Activated CD4-positive, alpha-beta T cell treated with anti-CD3 and anti-CD28 coated beads, Interleukin-2, amount 50 U/mL, for 1 hour (primary cell): Measurements from ENCODE around the gene DNMT3L.
"Not testable (repeated sequence)": the region's sequence is repeated elsewhere in the genome, so short reads cannot be mapped to it uniquely, and the experiment has no call there.

Experiments
- DNase-seq: peaks from one replicate; pipeline ENCODE4 v3.0.0-alpha.2; 2020

Gene DNMT3L

DNA sequence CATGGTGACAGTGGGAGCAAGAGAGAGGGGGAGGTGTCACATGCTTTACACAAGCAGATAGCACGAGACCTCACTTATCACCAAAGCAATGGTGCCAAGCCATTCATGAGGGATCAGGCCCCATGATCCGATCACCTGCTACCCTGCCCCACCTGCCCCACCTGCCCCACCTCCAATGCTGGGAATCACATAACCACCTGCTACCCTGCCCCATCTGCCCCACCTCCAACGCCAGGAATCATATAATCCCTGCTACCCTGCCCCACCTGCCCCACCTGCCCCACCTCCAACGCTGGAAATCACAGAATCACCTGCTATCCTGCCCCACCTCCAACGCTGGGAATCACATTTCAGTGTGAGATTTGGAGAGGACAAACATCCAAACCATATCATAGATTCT lies 13.3 kb upstream of the DNMT3L start:
- no peak for DNase-seq

DNA sequence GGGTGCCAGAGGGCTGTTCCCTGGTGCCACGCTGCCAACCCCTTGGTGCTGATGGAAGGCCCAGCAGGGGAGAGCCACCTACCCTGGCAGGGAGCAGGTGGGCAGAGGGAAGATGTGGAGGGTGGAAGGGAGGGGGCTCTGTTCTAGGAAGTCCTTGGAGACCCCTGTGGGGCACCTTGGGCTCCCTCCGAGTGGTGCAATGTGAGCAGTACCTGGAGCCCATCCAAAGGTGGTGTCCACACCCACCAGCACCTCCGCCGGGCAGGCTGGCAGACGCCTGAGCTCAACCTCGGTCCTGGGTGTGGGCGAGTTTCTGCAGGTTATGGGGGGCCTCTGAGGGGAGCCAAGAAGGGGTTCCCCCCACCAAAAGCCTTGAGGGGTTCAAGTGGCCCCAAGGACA lies 11.3 kb upstream of the DNMT3L start:
- DNase-seq, result no peak

DNA sequence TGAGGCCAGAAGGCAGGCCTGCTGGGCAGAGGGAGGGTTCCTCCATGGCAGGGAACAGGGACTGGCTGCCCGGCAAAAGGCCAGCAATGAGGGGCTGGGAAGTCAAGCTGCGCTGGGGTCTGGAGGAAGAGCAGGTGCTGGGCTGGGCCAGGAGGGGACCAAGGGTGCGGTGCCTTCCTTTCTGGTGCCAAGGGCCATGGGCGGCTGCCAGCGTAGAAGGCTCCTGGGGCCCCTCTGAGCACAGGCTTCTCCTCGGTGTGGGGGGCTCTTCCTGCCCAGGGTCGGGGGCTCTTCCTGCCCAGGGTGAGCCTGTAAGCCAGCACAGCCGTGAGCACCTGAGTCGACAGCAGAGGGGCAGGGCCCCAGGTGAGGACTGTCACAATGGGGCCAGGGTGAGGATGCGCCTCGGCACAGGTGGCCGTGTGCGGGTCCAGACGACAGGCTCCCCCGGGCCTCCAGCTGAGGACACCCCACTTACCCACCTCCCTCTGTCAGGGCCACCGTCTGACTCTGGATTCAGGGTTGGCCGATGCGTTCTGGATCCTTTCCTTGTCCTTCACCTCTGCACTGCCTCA lies 10.7 kb upstream of the DNMT3L start:
- DNase-seq, result no peak

DNA sequence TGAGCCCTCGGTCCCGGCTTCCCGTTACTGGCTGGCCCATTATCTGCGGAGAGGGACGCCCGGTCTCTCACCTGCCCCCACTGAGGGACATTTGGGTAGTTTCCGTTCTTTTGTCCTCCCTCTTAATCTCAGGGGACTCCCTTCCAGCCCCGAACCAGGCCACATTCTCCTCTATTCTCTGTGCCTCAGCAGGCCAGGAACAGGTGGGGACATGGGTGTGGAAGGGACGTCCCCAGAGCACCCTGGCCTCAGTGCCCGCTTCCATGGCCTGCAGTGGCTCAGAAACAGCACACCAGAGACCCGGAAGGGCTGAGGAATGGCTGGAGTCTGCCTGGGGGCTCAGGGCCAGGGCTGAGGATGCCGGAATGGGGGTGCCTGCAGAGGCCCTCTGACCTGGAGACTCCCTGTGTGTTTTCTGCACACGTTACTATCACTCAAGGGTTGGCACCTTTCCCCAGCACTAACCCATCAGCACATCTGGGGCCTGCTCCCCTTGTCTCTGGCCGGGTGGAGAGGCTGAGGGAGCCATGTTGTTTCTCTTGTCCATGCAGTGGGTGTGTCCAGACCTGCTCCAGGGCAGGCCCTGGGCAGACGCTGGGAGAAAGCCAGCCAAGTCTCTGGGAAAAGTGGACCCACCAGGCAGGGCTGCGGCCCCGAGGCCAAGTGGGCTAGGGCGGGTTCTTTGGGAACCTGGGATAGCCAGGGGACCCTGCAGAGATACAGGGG lies 10.0 kb upstream of the DNMT3L start:
- DNase-seq, result no peak

DNA sequence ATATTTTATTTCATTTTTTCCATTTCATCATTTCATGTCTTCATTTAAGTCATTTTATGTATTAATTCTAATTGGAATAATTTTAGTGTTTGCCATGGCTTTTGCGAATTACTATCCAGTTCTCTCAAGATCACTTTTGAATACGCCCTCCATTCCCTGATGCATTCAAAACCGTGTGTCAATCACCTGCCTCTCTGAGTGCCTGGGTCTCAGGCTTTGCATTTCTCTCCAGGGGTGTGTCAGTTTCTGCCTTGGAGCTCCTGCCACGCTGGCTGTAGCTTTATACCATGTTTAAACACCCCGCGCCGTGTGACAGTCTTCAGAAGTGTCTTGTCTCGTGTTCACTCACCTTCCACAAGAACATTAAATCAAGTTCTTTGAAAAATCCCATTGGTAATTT lies 7.4 kb upstream of the DNMT3L start:
- no peak for DNase-seq

DNA sequence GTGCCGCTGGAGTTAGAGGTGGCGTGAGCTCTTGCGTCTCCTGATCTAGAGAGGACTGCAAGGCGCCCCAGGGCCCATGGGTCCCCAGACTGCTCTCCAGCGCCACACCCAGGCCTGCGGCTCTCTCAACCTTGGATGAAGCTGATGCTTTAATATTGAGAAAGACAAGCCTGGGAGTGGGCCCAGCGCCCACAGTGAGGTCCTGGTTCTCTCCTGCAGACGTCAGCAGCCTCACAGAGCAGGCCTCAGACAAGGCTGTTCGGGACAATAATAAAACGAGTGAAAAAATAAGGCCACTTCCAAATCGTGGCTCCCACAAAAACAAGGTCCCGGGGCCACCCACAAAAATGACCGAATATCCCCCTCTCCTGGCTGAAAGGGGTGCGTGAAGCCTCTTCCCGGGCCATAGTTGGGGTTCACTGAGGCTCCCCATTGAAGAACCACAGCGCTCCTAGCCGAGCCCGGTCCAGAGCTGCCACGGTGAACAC lies 6.0 kb upstream of the DNMT3L start:
- peak; percentile 8 for DNase-seq

DNA sequence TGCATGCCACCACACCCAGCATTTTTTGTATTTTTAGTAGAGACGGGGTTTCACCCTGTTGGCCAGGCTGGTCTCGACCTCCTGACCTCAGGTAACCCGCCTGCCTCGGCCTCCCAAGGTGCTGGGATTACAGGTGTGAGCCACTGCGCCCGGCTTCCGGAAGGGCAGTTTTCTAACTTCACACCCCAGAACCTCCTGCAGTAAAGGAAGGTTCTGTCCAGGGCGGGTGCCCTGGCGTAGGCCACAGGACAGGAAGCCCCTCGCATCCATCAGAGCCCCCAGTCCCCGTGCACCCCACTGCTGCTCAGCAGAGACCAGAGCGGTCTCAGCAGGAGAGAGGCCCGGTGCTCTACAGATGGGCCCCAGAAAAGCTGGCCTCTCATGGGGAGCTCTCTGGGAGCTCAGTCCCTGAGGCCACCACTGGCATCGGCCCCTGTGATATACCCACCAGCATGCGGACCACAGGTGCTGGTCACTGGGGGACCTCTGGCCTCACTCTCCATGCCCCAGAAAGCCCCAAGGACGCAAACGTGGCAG lies 4.1 kb upstream of the DNMT3L start:
- DNase-seq, result no peak

DNA sequence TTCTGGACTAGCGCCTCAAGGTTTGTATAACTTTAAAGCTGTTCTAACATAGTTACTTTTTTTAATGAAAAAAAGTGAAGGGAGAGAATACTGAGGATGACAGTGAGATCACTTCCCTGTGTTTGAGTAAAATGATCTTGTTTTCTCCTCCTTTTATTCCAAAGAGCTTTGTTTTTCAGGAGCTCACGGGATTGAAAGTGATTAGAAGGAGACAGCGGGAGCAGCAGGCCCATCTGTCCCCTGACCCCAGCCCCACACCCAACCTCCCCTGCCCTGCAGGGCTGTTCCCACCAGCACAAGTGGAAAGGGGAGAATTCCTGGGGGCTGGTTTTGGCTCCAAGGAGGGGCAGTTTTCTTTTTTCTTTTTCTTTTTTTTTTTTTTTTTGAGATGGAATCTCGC lies 2.1 kb upstream of the DNMT3L start:
- no peak for DNase-seq

DNA sequence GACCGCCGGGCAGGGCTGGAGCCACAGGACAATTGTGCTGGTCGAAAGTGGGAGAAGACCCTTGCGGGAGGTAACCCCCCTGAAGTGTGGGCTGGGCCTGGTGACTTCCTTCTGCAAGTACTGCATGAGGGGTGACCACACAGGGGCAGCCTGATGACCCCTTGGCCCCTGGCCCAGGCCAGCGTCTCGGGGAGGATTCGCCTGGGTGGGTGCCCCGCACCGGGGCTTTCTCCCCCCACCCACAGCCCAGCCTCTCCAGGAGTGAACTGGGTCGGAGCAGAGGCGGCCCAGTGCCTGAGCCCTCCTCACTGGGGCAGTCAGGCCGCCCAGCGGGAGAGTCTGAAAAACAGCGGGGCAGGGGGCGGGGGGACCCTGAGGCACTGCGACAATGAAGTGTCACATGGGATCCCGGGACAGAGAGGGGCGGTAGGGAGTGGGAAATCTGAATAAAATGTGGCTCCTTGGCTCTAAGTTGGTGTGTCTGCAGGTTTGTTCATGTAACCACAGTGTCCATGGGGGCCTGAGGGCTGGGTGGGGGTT lies 1.6 kb upstream of the DNMT3L start:
- DNase-seq, result no peak

DNA sequence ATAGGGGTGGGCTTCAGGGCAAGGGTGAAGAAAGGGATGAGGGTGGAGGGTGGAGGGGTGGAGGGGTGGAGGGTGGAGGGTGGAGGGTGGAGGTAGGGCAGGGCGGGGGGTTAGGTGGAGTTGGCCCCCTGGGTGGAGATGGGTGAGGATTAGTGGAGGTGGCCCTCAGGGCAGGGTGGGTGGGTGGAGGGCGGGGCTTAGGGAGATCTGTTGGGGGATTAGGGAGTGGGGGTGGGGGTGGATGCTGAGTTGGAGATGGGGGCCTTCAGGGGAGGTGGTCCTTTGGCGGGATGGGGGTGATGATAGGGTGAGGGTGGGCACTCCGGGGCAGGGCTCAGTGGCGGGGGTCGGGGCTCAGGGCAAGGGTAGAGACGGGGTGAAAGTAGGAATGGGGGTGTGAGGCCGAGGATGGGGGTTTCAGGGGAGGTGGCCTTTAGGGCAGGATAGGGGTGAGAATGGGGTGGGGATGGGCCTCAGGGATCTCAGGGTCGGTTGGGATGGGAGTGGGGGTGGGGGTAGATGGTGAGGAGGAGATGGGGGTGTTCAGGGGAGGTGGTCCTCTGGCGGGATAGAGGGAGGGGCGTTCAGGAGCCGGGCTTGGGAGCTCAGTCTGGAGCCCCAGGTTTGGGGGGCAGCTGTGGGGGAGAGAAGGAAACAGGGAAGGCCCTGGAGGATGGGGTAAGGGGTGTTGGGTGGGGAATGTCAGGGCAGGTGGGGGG lies 800 bp upstream of the DNMT3L start:
- DNase-seq, result no peak

DNA sequence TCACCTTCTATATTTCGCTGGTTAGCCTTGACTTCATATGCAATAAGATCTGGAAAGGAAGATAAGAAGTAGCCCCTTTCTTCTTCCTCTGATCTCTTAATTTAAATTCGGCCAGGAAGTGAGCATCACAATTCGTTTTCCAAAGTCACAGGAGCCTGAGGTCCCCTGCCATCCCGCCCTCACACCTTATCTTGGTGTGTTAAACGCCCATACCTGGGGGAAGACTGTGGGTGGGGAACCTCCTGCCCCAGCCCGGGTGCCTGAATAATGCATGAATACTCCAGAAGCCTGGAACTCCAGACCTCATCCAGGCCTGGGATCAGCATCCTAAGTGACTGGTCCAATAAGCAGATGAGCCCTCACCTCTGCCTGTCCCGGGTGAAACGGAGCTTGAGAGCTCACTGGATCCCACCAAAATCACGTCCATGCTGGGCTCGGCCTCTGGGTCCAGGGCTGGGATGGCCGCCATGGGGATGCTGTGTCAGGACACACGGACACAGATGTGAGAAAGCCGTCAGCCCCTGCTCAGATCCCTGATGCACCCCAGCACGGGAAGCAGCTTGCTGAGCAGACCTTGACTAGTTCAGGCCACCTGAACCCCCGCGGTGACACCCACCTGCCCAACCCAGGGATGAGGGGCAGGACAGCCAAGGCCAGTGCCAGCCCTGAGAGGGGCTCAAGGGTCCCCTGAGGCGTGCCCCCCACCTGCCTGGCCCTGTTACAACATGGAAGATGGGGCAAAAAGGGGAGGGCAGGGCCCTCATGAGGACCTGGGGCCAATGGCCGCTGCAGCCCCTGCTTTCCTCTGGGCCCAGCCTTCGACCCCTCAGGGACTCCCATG lies 686 bp downstream of the DNMT3L start:
- no peak for DNase-seq

DNA sequence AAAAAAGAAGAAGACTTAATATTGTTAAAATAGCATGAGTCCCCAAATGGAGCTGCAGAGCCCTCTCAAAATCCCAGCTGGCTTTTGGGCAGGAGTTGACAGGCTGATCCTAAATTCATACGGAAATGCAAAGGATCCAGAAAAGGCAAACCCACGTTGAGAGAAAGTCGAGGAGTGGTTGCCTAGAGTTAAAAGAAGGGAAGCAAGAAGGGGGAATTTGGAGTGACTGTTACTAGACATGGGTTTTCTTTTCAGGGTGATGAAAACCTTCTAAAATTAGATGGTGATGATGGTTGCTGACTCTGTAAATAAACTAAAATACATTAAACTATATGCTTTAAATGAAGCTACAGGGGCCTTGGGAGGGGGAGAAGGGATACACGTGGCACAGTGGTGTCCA lies 1.6 kb downstream of the DNMT3L start:
- no peak for DNase-seq

DNA sequence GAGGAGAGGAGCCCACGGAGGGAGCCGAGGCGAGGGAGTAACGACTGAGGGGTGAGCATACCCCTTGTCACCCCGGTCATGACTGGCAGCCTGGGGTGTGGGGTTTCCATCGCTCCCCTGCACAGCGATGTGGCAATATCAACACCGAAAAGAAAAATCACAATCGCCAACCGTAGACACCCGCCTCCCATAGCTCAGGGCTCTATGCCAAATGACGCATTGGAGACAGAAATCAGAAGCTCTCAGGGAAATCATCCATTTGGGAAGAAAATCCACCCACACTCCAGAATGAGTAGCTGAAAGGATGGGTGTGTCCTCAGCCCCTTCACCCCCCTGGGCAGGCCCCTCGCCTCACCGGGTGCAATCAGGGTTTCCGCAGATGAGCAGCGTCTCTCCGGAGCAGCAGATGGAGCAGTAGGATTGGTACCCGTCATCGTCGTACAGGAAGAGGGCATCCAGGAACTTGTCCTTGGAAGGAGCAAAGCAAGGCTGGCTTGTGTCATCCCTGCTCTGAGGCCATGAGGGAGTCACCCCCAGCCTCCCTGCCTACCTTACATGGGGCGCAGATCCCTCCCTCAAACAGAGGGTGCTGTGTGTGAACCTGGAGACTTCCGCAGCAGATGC lies 2.5 kb downstream of the DNMT3L start:
- no peak for DNase-seq

DNA sequence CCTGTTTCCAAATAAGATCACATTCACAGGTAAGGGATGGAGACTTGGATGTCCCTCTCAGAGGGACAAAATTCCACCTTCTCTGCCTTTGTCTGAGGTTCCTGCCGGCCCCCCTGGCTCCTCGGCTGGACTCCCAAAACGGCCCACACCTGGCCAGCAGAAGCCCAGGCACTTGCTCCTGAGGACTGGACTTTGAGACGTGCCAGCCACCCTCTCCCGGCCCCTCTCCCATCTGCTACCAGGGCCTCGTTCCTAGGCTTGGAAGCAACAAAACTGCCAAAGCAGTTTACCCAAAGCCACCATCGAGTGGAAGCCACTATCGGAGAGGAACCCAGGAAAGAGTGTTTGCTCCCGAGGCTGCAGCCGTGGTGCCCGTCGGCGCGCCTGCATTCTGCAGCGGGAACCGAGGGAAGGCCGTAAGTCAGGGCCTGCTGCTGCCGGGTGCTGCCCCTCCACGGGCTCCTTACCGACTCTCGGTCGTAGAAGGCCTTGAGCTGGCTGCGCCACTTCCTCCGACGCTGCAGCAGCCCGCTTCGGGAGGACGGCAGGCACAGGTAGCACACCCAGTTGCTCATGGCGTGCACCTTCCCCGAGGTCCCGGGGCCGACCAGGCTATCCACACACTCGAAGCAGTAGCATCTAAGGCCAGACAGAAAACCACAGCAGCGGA lies 3.5 kb downstream of the DNMT3L start:
- no peak for DNase-seq

DNA sequence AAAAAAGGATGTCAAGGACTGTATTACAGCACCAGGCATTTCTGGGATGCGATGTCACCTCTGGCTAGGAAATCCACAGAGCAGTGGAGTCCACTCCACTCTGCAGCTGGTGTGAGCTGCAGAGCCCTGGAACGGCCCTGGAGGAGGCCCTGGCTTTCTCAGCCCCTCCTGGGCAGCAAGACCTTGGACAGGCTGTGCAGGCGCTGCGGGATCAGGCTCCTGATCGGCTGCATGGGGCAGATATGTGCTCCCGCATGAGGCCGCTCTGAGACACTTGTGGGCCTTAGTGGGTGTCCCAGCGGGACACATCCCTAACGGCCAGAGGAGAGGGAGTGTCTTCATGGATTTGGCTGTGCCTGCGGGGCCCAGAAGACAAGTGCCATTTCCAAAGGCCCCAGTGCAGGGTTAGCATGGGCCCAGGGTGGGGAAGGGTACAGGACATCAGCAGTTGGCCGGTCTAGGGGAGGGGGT lies 6.2 kb downstream of the DNMT3L start:
- DNase-seq, result no peak

DNA sequence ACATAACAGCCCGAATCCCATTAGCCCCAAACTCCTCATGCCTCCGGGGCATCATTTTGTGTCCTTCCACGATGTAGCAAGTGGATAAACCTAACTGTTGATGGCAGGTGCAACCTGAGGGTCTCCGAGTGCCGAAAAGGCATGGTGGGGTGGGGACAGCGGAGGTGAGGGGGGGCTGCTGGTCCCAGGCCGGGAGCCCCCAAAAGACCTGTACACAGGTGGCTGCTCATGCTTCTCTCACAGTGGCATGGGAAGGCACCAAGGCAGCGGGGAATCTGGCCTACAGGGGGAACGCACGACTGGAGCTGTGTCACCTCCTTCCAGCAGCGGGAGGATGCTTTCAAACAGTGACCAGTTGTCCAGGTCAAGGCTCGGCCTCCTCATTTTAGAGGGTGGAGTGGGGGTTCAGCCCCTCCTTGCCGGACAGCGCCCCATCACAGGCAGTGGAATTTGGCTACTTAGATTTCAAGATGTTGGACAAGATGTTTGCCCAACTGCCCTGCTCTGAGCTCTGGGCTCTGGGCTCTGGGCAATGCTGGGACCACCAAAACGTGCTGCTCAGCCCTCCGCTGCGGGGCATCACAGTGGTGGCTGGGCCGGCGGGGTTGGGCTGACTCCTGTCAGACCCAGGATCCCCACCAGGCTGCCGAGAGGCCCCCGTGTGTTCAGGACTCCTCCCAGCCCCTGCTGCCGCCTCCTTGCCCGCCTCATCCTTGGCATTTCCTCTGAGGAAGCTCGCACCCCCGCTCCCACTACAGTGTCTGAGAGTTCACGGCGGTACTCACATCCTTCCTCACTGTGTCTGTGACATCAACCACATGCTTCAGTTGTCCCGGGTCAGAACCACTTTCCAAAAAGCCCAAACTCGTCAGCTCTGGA lies 7.6 kb downstream of the DNMT3L start:
- no peak for DNase-seq

DNA sequence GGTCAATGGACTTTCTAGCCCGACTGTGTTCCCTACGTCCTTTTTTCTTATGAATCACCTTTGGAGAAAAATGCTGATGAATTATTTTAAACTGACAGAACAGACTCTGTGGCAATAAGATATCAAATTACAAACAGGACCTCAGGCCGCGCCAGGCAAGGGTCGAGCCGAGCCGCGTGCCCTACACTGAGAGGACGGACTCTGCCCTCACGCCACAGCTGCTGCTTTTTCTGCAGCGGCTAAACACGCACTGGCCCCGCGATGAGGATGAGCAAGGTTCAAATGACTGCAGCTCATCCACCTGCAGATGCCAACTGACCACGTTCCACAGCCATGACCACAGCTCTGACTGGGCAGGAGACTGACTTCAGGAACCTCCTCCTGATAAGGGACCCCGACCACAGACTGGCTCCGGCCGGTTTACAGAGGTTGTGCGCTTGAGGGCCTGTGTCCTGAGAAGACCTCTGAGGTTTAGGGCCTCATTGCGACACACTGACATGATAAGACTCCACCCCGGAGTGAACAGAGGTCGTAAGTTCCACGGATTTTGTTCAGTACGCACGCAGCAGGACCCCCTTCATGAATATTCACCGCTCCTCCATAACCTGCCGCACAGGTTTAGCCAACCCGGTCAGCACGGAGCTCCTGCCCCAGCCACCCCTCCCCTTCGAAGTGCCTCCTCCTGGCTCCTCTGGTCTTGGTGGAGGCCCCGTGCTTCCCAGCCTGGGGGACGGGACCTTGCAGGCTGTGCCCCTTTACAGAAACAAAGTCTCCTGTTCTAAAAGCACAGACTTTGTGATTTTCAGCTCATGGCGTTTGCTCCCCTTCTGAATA lies 12.3 kb downstream of the DNMT3L start:
- not testable (repeated sequence) for DNase-seq

DNA sequence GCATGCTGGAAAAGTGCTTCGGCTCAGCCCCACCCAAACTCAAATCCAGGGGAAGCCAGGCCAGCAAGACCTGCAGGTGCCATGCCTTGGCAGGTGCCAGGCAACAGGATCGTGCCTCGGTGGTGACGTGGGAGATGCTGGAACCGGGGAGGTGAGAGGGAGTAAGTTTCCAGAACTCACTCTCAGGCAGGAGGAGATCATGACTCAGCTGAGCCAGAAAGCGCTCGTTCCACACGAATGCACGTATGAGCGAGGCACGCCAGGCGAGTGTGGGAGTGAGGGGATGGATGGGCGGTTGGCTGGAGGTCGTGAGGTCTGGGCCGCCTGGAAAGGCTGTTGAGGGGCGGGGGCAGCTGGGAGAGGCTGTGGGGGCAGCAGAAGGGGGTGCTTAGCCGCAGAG lies 13.8 kb downstream of the DNMT3L start:
- DNase-seq, result not testable (repeated sequence)

DNA sequence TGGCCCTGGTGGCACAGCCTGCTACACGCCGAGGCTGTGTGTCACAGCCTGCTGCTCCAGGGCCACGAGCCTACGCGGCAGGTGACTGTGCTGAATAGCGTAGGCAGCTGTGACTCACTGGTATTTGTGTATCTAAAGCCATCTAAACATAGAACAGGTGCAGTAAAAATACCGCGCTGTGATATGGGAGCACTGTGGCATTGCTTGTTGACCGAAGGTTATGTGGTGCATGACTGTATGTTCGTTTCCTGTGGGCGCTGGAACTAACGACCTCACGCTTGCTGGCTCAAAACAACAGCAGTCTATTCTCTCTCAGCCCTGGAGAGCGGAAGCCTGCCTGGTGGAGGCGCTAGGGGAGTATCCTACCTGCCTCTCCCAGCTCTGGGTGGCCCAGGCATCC lies 17.7 kb downstream of the DNMT3L start:
- not testable (repeated sequence) for DNase-seq
